SHP77 (cell line): ENCODE results near the gene COL5A1.

Experiments
- DNase-seq, 2 experiments: peaks; one replicate each; lab custom pipeline; 2025; lab: John Stamatoyannopoulos, UW

Gene COL5A1

DNA sequence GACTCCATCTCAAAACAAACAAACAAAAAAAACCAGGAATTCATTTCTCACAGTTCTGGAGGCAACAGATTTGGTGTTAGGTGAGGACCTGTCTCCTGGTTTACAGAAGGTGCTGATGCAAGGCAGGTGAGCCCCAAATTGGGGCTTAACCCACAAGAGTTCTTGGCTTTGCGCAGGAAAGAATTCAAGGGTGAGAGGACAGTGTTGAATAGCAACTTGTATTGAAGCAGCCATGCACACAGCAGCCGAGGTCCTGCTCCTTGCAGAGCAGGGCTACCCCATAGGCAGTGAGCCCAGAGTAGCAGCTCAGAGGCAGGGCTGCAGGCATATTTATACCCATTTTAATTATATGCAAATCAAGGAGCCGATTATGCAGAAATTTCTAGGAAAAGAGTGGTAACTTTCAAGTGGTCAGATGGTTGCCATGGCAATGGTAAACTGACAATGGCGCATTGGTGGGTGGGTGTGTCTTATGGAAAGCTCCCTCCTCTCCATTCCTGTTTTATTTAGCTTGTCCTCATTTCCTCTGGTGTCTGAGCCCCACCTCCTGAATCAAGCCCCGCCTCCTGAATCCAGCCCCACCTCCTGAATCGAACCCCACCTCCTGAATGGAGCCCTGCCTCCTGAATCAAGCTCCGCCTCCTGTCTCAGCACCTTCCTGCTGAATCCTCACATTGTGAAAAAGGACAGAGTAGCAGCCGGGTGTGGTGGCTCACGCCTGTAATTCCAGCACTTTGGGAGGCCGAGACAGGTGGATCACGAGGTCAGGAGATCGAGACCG, 34.5 kb upstream of the COL5A1 start:
- no peak for DNase-seq

- no peak for DNase-seq
Measured at GRCh38 chr9:134607971-134608370, 33.6 kb upstream of the COL5A1 start.

DNA sequence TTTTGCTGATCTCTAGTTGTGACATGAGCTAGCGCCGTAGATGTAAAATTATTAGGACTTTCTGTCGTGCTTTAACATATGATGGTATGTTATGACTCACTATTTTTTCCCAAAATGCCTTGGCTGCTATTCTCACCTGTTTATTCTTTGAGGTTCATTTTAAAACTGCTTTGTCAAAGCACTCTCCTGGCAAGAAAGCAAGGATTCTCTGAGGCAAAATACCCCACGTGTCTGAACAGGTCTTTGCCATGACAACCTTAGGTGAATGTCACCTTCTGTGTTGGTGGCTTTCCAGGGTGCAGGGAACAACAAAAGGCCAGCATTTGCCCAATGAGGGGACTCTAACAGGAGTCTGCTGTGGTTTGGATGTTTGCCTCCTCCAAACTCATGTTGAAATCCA, 30.6 kb upstream of the COL5A1 start:
- DNase-seq = no peak

DNA sequence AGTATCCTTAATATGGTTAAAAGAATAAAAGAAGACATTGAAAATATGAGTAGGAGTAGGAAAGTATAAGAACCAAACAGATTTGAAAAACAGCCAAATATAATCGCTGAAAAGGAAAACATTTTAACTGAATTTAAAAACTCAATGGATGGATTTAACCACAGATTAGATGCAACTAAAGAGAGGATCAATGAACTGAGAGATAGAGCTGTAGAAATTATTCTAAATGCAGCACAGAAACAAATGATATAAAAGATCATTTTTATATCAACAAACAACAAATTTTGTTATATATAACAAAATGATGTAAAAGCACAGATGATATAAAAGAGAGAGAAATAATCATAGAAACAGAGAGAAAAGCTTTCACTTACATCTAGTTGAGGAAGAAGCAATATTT, 29.3 kb upstream of the COL5A1 start:
- no peak for DNase-seq

DNA sequence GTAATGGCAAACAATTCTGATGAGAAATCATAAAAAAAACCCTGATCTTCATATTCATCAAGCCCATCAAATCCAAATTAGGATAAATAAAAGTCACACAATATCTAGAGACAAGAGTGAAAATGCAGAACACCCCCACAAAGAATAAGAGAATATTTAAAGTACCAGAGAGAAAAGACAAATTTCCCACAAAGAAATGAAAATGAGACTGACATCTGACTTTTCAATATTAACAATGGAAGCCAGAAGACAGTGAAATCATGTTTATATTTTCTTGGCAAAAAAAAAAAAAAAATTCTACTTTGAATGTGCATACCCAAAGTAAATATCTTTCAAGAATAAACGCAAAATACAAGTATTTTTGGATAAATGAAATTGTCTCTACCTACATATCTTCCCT, 28.9 kb upstream of the COL5A1 start:
- DNase-seq = no peak

DNA sequence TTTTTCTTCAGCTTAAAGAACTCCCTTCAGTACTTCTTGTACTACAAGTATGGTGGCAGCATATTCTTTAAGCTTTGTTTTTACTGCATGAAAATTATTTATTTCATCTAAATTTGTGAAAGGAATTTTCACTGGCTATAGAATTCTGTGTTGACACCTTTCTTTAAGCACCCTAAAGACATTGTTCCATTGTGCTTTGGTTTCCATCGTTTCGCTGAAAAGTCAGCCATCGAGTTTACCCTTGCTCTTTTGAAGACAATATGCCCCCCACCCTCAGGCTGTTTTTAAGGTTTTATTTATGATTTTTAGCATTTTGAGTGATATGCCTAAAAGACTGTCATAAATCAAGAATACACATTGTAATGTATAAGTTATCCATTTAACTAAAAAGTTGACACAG, 27.3 kb upstream of the COL5A1 start:
- no peak for DNase-seq

- DNase-seq = no peak
Measured at GRCh38 chr9:134616341-134616740, 25.3 kb upstream of the COL5A1 start.

DNA sequence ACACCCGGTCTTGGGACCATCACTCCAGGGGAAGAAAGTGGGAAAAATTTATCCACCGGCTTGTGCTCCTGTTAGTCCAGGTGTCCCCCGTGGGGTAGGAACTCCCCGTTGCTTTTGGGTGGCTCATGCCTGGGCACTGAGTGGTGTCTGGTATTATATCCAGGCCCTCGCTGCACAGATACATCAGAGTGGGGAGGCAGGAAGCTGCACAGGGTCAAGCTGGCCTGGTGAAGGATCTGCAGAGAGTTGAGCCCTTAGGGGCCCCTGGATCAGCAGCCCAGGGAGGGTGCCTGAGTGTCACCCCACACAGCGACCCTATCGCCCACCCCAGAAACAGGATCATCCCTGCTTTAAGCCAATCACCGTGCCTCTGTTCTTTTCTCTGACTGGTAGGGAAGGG, 24.4 kb upstream of the COL5A1 start:
- DNase-seq = no peak

GRCh38 chr9:134617836-134618162, 23.8 kb upstream of the COL5A1 start:
- DNase-seq = no peak

DNA sequence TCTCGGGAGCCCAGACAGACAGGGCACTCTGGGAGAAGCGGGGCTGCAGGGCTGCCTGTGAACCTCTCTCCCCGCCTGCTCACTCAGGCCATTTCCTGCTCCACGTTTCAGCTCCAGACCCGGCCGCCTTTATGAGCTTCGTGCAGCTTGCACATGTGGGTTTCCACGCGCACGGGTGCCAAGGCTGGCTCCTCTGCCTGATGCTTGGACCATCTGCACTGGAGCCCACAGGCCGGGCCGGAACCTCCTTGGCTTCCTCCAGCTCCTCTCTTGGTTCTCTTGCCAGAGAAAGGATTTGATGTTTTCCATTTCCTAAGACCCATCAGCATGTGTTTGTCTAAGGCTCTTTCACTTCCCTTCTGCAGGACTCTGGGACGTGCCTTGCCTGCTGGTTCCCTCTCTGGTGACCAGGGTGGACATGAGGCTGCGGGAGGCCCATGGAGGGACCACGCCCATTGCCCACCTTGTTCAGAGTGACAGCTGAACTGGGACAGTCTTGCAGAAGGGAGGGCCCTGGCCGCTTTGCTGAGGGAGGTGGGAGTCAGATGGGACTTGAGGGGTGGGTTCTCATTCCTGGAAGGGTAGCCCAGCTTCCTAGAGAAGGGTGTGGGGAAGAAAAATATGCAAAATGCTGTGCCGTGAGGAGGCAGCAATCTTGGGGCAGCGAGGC, 23.3 kb upstream of the COL5A1 start:
- no peak for DNase-seq

GRCh38 chr9:134618833-134619447, 22.7 kb upstream of the COL5A1 start:
- DNase-seq = no peak

DNA sequence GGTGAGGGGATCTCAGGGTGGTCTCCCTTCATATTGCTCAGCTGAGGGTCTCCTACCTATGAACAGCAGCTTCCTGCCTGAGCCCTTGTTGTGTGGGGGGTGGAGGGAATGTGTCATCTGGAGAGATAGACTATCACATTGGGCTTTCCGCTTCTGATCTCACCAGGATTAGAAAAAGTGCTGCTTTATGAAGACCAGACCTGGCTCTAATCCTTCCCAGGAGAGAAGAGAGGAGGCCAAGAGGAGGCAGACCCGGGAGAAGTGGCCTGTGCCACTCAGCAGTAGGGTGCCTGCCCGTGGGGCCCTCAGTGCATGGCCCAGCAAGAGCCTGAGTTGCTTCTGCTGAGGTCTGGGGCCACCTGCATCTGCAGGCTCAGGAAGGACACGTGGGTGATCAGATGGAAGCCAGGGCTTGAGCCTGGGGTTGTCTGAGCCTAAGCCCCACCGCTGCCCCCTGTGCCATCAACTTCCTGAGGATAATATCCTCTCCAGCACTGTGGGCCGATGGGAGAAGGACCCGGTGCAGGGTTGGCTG, 22.1 kb upstream of the COL5A1 start:
- no peak for DNase-seq

DNA sequence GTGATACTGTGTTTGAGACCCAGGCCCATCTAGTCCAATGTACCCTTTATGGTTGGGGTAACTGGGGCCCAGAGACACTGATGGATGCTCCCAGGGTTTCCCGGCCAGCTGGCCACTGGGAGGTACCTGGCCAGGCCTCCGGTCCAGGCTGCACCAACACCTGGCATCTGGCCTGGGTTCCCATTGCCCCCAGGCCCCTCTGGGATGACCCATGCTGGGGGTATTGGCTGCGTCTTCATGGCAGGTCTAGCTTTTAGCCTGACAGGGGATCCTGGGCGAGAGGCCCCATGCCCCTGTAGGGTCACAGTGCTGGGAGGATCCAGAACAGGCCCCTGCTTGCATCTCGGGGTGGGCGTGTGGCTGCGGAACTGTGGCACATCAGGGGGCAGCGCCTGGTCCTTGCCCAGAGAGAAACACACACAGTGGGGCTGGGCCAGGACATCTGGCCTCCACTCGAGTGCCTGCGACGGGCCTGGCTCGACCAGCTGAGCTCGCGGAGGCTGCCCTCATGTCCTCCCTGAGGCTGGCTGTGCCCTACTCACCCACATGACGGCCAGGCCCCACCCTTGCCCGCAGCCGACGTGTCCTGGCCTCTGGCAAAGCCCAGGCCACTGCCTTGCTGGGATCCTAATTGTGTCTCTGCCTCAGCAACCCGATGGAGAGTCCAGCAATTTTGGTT, 21.5 kb upstream of the COL5A1 start:
- no peak for DNase-seq

DNA sequence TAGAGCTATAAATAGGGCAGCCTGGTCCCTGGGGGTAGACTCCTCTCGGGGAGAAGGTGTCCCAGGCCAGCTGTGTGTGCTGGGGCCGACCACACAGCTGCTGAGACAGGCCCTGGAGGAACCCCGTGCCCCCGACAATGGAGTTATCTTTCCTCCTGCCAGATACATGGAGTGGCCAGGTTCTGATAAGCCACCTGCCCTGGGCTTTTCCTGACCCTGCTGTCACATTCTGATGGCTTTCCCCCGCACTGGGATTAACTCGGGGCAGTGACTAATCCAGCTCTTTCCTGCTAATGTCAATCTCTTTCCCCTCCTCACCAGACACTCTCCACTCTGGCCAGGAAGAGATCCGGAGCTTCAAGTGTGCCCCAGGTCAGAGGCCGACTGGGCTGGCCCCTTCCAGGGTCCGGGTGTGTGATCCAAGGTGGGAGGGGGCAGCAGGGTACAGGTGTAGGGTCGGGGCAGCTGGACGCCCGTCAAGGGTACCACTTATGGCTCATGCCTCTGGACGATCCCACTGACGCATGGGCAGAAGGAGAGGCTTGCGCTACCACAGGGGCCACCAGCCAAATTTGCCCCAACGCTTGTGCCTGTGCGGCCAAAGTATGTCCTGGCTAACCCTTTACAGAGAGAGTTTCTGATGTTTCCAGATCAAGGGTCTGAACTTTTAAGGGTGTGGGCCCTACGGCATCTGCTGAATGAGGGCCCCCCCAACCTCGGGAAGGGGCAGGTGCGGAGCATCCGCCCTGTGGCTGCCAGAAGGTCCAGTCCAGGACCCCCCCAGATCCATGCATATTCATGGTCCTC, 20.6 kb upstream of the COL5A1 start:
- no peak for DNase-seq

DNA sequence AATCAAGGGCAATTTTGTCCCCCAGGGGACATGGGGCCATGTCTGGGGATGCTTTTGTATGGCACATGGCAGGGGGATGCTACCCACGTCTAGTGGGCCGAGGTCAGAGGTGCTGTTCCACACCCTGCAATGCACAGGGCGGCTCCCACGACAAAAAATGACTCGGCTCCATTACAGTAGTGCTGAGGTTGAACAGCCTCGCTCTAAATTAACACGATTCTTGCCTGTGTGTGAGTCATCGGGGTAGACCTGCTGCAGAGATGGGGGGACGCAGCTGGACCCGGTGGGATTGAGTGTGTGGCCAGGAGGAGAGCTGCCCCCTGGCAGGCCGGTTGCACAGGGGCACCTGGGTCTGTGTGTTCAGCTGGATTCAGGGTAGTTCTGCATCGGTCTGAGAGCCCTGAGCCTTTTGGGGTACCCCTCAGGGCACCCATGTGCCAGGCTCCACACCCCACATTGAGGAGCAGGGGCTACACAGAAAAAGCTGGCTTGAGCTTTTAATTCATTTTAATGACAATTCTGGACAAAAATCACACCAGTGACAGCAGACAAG, 20.0 kb upstream of the COL5A1 start:
- no peak for DNase-seq

DNA sequence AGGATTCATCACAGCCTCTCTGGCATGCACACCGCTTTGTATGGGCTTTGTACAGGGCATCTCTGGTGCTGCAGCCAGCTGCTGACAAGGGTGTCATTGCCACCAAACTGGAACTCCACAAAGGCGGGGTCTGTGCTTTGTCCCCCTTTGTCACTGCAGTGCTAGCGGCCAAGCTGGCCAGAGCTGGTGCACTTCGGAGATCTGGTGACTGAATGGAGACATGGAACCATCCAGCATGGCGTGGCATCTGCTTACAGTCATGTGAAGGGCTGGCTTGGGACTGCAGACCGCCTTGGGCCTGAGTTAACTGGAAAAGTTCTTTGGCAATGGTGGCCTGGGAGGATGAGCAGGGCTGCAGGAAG, 18.7 kb upstream of the COL5A1 start:
- no peak for DNase-seq

DNA sequence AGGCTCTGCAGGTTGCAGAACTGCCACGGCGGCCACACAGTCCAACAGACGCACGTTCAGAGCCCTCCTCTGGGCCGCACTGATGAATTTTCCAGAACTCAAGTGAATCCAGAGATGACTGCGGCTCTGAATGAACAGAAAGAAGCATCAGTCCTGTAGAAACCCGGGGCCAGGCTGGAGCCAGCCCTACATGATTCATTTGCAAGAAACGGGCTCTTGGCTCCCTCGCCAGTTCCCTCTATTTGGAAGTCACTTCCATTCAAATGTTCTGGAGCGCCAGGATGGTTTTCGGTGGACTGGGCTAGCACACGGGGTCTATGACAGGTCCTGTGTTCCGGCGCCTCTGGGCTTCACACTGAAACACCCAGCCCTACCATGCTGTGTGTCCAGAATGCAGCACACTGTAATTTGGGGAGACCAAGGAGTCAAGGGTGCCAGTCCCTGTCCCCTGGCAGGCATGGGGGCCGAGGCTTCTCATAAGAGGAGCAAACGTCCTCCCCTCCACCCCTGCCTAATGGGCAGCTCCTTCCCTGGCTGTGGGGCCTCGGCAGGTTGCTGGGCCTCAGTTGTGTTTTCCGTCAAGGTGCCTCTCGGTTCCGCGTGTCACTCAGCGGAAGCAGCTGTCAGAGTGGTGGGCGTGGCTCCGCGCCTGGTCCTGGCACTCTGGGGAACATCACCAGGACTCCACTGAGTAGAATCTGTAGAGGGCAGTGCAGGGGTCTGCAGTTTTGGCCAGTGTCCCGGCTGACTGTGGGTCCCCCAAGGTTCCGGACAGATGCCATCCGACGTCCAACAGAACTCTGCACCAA, 18.1 kb upstream of the COL5A1 start:
- no peak for DNase-seq

DNA sequence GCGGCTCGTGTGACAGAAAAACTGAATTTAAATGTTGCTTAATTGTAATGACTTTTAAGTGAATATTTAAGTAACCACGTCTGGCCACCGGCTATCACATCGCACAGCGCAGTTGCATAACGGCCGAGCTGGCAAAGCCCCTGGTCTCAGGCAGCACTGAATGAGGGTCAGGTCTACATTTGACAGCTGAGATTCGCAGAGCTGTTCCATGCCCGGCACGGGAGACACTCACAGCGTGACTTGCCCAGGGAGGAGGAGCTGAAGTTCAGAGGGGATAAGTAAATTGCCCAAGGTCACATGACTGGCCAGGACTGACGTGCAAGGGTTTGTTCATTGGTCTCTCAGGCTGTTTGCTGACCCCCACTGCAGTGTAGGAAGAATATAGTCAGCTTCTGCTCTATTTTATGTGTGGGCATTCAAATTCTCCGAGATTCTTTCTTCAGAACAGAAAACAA, 17.4 kb upstream of the COL5A1 start:
- DNase-seq = no peak

DNA sequence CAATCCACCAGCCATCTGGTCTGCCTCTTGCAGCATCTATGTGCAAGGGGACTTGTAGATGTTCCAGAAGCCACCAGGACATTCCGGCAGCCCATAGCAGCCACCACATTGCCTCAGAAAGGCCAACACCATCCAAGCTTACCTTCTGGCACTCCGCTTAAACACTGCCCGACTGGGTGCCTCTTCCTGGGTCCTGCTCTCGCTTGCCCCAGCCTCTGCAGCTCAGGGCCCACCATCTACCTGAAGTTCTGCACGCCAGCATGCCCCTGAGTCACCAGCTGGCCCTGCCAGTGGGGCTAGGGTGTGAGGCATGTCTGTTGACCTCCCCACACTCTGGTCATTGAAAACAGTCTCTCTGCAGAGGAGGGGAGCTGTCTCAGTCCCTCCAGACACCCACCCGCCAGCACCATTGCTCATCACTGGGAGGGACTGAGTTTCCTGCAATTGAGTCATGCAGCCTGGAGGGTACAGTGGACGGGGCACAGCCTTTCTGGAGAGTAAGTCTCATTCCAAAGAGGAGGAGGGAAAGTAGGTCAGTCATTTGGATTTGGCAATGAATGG, 16.9 kb upstream of the COL5A1 start:
- DNase-seq = no peak

GRCh38 chr9:134625361-134626068, 16.1 kb upstream of the COL5A1 start:
- no peak for DNase-seq
